HG03060 (cell line): ENCODE data around the gene PTBP3.
A peak's percentile ranks its signal among the peaks of the same experiment; 100 is the strongest.

ENCODE experiments used
- ATAC-seq: cut with Tn5 transposase; IDR thresholded peaks from one replicate; pipeline ENCODE4 v1.9.1; 2021; ENCODE audit warnings: low read depth, moderate number of reproducible peaks; ENCODE audit not compliant: unreplicated experiment

The PTBP3 gene

DNA sequence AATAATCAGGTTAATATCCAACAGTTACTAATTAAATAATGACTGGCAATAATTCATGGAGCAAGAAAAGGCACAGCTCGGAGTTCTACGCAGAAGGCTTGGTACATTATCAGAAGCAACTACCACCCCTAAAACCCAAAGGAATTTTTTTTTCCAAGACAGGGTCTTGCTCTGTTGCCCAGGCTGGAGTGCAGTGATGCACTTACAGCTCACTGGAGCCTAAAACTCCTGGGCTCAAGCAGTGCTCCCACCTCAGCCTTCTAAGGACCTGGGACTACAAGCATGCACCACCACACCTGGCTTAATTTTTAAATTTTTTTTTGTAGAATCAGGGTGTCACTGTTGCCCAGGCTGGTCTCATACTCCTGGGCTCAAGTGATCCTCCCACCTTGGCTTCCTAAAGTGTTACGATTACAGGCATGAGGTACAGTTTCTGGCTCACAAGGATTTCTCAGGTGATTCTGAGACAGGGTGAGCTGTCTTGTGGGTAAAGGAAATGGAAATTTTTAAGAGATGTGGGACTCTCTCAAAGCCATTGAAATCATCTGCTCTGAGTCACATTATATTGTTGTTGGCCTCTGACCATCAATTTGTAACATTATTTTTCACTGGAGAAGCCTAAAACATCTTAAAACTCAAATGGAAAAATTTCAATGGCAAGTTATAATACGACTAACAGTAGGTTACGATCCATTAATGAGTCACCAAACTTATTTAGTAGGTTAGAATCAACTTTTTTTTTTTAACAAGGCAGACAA, 26.8 kb upstream of the PTBP3 start:
- ATAC-seq: no peak

DNA sequence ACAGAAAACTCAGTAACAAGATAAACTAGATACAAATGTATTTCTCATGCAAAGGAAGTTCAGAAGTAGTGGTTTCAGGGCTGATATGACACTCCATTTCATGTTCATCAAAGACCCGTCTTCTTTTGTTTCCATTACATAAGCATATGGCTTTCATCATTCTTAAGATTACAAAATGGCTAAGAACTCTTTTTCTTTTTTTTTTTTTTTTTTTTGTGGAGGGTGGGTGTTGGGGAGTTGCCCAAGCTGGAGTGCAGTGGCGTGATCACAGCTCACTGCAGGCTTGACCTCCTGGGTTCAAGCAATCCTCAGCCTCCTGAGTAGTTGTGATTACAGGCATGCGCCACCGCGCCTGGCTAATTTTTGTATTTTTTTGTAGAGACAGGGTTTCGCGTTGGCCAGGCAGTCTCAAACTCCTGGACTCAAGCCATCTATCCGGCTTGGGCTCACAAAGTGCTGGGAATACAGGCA, 22.0 kb upstream of the PTBP3 start:
- ATAC-seq: no peak

DNA sequence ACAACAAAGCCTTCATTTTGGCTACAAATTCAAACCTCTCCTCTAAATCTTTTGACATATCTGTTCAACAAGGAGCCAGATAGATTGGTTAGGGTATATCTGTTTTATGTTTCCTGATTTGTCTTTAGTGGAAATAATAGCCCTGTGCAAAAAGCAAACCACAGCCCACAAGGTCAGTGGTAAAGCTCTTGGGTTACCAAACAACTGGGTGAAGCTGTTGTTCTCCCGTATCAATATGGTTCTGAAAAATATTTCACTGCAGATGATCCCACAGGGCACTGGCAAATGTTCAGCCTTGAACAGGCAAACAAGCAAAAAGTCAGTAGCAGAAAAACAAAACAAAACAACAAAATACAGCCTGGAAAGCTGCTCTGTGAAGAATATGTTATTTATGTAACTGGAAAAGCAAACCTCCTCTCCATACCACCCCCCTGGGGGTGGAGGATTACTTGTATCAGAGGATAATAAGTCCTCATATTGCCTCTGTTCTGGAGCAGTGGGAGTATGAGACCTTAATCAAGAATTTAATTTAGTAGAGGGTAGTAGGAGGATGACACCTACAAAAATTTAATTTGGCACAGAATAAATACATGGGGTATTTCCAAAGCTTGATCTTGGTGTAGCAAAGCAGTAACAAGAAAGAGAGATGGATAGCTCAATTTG, 20.8 kb upstream of the PTBP3 start:
- ATAC-seq: no peak

DNA sequence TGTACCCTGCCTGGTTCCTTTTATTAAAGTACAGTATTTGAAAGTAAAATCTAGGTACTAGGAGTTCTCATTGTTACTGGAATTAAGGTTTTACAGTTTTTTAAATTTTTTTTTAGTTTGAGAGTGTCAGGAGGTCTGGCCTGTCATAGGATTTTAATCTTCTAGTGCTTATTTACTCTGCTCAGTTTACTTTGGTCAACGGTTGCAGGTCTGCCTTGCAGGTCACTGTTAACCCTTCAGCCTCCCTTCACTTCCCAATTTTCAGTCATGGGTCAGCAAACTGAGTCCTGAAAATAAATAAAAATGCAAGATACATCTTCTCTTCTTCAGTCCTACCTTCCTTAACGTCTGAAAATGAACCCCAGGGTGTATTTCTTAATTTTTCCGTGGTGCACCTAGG, 18.8 kb upstream of the PTBP3 start:
- no peak for ATAC-seq

DNA sequence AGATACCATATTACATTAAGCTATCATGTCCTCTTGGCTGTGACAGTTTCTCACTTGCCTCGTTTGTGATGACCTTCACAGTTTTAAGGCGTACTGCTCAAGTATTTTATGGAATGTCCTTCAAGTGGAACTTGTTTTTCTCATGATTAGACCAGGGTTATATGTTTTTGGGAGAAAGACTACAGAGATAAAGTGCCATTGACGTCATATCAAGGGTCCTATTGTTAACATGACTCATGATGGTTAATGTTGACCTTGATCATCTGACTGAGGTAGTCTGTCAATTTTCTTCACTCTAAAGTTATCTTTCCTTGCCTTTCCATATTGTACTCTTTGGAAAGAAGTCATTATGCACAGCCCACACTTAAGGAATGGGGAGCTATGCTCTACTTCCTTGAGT, 17.8 kb upstream of the PTBP3 start:
- no peak for ATAC-seq

DNA sequence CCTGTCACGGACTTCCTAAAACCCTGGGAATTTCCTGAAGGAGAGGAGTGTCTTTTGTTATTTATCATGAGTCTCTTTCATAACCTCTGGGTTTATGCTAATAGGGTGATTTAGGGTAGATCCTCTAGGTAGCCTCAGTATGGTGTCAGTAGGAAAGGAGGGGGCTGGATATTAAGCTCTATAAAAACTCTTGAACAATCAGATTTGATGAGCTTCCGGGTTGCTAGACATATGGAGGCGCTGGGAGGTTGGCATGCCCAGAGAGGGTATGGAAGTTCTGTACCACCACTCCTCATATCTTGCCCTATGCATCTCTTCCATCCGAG, 15.6 kb upstream of the PTBP3 start:
- no peak for ATAC-seq

DNA sequence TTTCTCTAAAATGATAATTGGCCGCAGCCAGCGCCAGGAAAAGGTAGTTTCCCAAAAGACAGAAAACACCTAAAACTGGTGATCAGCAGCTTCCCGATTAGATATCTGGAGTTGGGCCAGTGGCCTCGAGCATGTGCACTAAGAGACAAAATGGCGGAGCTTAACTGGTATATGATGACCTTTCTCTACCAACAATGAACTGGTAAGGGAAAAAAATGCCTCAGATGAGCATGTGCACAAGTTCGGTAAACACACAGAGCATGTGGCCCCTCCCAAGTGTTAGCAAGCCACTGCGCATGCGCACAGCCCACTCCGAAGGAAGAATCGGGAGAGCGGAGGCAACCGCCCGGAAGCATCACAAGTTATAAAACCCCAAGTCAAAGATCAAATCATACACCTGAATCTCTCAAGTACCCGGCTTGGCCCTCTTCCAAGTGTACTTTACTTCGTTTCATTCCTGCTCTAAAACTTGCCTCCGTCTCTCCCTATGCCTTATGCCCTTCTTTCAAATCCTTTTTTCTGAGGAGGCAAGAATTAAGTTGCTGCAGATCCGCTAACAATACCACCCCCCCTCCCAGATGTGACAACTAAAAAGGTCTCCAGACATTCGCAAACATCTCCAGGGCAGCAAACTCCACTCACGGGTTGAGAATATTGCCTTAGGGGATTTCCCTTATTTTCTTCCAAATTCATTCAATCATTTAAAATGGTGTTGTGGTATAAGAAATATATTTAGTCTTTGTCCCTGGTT, 15.0 kb upstream of the PTBP3 start:
- ATAC-seq: no peak

DNA sequence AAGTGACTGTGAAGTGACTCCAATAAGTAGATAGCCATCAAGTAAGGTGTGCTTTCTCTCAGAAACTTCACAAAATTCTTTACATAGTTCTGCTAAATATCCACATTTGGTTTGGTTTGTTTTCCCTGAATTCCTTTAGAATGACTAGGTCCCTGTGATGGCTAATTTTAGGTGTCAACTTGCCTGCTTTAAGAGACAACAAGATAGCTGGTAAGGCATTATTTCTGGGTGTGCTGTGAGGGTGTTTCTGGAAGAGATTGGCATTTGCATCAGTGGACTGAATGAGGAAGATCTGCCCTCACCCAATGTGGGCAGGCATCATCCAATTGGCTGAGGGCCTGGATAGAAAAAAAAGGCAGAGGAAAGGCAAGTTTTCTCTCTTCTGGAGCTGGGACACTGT, 8.3 kb upstream of the PTBP3 start:
- no peak for ATAC-seq

DNA sequence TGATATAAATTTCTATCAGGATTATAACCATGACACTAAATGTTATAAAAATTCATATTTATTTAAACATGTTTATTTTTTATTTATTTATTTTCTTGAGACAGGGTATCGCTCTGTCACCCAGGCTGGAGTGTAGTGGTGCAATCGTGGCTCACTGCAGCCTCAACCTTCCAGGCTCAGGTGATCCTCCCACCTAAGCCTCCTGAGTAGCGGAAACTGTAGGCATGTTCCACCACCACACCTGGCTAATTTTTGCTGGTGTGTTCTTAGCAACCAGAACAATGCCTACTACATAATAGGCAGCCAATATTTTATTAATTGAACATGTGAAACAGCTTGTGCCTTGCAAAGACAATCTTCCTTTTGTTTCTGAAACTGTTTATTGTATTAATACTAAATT, 6.5 kb upstream of the PTBP3 start:
- no peak for ATAC-seq

DNA sequence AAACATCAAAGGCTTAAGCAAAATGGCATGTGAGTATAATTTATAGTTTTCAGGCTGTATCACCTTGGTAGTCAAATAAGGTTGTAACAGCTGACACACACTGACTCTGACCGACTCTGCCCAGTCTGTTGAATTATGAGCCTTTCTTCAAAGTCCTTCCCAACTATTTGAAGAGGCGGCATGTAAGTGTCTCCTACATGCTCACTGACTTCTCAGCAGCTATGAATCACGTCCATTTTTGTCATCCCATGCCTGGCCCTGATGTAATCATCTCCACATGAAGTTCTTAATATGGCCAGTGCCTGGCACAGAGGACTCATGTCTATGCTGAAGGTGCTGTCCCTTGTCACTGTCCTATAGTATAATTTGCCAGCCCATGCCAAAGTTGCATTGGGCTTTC, 5.1 kb upstream of the PTBP3 start:
- no peak for ATAC-seq

DNA sequence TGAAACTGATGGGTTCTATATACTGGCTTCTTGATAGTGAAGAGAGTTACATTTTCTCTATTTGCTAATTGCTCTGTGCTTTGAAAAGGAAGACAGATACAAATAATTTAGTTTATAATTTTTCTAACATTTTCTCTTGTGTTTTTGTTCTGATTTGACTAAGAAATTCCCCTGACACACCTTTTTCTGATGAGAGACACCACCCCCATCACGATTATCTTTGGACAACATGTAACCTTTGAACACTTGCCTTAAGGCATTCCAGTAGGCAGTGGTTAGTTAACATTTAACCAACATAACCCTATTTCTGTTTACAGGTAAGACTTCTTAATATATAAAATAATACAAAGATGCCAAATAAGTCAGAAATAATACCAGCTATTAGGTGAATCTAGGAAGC, 4.1 kb upstream of the PTBP3 start:
- no peak for ATAC-seq

DNA sequence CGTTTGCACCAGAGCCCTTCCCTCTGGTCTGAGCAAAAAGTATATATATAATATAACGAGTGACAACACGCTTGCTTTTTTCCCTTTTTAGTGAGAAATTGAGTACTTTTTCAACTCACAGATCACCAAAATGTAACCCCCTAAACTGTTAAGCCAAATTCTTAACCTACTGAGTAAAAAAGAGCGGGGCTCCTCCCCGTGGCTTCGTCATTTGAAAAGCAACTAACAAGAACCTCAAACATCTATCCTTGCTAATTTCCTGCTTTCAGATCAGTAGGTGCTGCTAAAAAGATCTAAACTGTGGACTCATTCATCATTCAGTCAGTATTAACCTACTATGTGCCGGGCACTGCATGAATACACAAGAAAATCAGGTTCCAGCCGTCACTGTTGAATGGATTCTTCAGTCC, 1.0 kb upstream of the PTBP3 start:
- ATAC-seq: no peak

DNA sequence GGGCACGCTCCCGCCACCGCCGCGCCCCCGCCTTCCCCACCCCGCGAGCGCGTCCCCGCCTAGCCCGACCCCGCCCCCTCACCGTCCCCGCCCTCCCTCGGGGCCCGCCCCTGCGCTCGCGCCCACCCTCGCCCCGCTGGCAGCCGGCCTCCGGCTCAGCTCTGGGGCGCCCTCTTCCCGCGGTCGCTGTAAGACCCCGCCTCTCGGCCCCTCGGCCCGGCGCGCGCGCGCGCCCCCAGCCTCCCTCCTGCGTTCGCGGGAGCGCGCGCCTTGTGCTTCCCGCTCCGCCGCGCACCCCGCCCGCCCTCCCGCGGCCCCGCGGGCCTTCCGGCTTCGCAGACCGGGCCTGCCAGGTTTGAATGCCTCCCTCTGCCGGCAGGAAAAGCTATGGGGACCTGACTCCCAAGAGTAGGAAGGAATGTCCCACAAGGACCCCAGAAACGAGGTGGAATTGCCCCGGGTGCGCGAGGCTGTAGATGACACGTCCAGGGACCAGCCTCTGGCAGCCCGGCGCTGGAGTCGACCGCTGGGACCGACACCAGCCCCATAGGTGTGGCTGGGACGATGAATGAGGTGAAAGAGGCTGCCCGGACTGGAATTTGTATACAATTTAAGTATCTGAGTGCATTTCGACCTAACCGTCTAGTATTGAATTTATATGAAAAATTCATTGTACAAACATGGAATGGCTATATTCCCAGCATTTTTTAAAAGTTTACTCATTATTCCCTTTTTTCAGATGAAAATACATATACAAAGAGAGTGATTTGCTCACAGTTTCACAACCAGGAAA, 416 bp upstream of the PTBP3 start:
- ATAC-seq: peak; percentile 30

DNA sequence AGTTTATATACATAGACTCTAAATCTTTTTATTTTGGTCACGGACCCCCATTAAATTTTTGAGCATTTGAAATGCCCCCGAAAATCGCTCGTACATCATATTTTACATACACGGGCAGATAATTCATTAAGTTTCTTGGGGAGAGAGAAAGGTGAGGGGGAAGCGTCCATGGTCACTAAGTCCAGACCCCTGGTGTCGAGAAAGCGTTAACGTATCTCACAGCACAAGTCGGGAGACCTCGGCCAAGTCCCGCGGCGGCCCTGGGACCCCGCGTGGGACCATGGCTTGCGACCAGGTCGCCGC, 794 bp downstream of the PTBP3 start:
- ATAC-seq: no peak

DNA sequence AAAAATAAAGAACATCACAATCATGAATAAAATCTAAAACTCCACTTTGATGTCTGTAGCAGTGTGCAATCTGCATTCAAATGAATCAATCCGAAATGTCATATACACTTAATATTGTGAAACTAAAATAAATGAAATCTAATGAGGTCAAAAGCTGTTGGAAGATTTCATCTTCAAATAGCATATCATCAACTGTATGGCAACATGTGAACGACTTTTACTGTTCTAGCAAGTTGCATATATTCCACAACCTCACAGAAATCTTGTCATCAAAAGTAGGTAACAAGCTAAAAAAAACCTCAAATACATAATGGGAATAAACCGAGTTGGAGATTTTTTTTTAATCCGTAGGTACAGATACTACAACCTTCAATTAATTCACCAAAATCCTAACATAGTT, 1.2 kb downstream of the PTBP3 start:
- ATAC-seq: no peak

DNA sequence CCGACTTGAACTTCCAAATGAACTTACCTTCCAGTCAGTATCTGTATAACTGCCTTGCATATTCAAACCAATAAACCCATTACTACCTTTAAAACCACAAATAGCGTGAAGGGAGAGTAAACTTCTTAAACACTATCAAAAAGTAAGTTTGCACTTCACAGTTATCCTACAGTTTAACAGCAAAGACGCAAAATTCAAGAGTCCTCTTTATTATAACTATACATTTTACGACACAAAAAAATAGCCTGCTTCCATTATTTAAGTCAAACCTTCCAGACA, 1.8 kb downstream of the PTBP3 start:
- ATAC-seq: no peak

DNA sequence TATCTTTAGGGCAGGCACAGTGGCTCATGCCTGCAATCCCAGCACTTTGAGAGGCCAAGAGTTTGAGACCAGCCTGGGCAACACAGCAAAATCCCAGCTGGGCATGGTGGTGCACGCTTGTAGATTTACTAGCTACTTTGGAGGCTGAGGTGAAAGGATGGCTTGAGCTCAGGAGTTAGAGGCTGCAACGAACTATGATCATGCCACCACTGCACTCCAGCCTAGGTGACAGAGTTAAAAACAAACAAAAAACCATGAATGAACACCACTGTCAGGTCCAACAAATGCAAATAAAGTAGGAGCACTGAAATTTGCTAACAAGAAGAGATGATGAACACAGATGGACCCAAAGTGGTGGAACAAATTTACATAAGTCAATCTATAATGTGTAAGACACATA, 4.9 kb downstream of the PTBP3 start:
- ATAC-seq: no peak

DNA sequence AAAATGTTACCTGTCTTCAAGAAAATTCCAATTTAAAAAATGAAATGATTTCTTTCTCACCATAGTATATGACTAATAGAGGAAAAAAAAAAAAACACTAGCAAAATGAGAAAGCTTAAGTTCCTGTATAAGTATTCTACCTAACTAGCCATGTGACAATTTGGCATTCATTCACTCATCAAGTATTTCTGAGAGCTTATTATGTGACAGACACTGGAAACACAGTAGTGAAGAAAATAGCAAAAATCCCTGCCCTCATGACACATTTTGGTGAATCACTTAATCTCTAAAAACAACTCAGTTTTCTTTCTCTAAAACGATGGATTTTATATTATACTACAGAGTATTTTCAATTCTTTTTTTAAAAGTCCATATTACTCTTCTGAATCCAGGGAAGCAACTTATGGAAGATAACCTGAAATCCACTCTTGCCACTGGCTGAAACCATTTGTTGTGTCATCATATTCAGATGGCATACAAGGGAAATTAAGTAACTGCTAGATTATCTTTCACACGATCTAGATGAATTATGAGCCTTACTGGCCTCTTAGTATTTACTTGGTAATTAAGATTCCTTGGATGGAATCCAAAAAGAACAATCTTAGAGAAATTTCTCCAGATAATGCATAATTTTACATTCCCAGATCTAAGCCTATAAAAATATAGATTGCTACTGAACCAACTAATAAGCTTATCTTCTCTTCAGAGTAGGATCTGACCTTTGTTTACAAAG, 5.5 kb downstream of the PTBP3 start:
- ATAC-seq: no peak

DNA sequence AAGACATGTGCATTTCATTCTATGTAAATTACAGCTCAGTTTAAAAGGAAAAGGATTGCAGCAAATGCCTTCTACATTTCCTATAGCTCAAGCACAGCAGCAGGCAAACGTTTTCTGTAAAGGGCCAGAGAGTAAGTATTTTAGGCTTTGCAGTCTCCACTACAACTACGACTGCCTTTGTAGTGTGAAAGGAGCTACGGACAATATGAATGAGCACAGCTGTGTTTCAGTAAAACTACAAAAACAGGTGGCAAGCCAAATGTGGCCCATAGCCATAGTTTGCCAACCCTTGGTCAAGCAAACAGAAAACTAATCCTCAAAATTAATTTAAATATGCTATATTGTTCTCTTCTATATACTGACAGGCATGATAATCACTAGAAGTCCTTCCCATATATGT, 7.2 kb downstream of the PTBP3 start:
- ATAC-seq: no peak

DNA sequence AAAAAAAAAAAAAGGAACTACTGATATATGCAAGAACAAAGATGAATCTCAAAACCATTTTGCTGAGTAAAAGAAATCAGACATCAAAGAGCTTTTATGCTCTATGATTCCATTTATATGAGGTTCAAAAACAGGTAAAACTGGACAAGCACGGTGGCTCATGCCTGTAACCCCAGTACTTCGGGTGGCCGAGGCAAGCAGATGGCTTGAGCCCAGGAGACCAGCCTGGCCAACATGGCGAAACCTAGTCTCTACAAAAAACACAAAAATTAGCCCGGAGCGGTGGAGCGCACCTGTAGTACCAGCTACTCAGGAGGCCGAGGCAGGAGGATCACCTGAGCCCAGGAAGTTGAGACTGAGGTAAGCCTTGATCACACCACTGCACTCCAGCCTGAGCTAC, 7.8 kb downstream of the PTBP3 start:
- ATAC-seq: no peak

DNA sequence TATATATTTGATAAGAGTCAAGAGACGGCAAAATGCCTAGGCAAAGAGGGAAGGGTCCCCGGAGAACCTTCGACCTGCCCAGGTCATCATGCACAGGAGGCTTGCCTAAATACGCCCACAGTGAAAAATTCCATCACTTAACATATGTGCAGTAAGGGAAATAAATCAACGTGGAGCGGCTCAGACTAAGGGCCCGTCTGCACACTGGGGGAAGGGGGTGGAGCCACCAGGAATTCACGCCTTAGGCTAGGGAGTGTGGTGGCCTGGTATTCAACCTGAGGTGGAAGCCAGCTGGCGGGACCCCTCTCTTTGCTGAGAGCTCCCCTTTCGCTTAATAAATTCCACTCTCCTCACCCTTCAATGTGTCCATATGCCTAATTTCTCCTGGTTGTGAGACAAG, 8.3 kb downstream of the PTBP3 start:
- no peak for ATAC-seq
